Measurements from ENCODE around the gene FFAR1. TPM values are rescaled to one million over a fixed set of nuclear protein-coding genes. Genes with fewer than 3 reads are reported as not detected.

Gene FFAR1
- total RNA-seq, result not detected

GRCh38 chr19:35347171-35347929, at the start of gene FFAR1:
TSS of gene FFAR1 (plus strand) at chr19:35347902. CDS start at chr19:35351552, 3,650 bp downstream.
- no peaks in the 10 kb centered on the region for H3K36me3 Mint-ChIP-seq
- peak; percentile 54 for DNase-seq
- peak; percentile 50 for ATAC-seq
- peak within 1 kb of the TSS; percentile 50 for H3K27ac Mint-ChIP-seq
- H3K4me3 Mint-ChIP-seq, result no peak within 1 kb of the TSS
- peaks cover 54% of the 10 kb centered on the region for H3K27me3 Mint-ChIP-seq
- CTCF ChIA-PET, result interaction anchor here (1.1 to 1.8 kb wide), 5 partner anchors 9 to 148 kb away, joined by 3 to 8 read pairs (median 6); no protein-coding TSS in a partner anchor
- no peaks in the 10 kb centered on the region for H3K9me3 Mint-ChIP-seq (ENCODE audit: low read depth)
- peaks cover 27% of the 10 kb centered on the region for H3K4me1 Mint-ChIP-seq

DNA sequence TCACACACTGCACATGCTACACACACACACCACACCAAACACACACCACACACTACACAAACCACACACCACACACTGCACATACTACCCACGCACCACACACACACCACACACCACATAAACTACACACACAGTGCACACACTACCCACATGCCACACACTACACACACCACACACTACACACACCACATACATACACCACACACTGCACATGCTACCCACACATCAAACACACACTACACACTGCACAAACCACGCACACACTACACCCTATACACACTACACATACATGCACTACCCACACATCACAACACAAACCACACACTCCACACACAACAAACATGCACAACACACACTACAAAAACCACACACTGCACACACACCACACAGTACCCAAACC, 49.8 kb upstream of the FFAR1 start:
- peaks cover 8% of the 10 kb centered on the region for H3K4me1 Mint-ChIP-seq
- peaks cover 2% of the 10 kb centered on the region for H3K27me3 Mint-ChIP-seq
- ATAC-seq, result no peak
- H3K36me3 Mint-ChIP-seq, result no peaks in the 10 kb centered on the region
- CTCF ChIA-PET, result no interaction called here
- H3K4me3 Mint-ChIP-seq, result no peak overlapping the region
- H3K27ac Mint-ChIP-seq, result no peak overlapping the region
- DNase-seq, result no peak
- H3K9me3 Mint-ChIP-seq (ENCODE audit: low read depth), result no peaks in the 10 kb centered on the region

DNA sequence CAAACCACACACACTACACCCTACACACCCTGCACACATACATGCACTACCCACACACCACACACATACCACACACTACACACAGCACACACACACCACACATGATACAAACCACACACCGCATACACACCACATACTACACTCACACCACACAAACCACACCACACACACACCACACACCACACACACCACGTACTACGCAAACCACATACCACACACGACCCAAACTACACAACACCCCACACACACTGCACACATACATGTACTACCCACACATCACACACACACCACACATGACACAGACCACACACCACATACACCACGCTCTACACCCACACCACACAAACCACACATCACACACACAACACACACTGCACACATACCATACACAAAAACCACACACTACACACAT, 49.1 kb upstream of the FFAR1 start:
- H3K27ac Mint-ChIP-seq, result no peak overlapping the region
- H3K27me3 Mint-ChIP-seq, result peaks cover 2% of the 10 kb centered on the region
- no peaks in the 10 kb centered on the region for H3K9me3 Mint-ChIP-seq (ENCODE audit: low read depth)
- CTCF ChIA-PET, result no interaction called here
- no peak for ATAC-seq
- H3K4me3 Mint-ChIP-seq, result no peak overlapping the region
- DNase-seq, result no peak
- no peaks in the 10 kb centered on the region for H3K36me3 Mint-ChIP-seq
- peaks cover 8% of the 10 kb centered on the region for H3K4me1 Mint-ChIP-seq

DNA sequence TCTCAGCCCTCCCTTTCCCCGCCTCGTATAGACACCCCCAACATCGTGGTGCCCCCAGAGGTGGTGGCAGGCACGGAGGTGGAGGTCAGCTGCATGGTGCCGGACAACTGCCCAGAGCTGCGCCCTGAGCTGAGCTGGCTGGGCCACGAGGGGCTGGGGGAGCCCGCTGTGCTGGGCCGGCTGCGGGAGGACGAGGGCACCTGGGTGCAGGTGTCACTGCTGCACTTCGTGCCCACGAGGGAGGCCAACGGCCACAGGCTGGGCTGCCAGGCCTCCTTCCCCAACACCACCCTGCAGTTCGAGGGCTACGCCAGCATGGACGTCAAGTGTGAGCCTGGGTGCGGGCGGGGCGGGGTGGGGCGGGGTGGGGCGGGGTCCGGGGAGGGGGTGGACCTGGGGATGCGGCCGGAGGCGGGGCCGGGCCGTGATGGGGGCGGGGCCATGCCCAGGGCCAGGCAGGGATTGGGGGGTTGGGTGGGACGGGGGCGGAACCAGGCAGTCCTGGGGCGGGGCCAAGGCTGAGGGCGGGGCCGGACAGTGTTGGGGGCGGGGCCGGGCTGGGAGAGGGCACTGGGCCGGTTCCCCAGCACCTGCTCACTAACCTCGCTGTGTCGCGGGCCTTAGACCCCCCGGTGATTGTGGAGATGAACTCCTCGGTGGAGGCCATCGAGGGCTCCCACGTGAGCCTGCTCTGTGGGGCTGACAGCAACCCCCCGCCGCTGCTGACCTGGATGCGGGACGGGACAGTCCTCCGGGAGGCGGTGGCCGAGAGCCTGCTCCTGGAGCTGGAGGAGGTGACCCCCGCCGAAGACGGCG, 48.0 kb upstream of the FFAR1 start:
- Mint-ChIP-seq H3K36me3 (no peaks in the 10 kb centered on the region), H3K4me3 (no peak overlapping the region), H3K27ac (no peak overlapping the region), H3K9me3 (ENCODE audit: low read depth) (no peaks in the 10 kb centered on the region), H3K27me3 (peaks cover 2% of the 10 kb centered on the region), H3K4me1 (peaks cover 8% of the 10 kb centered on the region)
- ATAC-seq (no peak), DNase-seq (no peak)
- CTCF ChIA-PET, result no interaction called here

DNA sequence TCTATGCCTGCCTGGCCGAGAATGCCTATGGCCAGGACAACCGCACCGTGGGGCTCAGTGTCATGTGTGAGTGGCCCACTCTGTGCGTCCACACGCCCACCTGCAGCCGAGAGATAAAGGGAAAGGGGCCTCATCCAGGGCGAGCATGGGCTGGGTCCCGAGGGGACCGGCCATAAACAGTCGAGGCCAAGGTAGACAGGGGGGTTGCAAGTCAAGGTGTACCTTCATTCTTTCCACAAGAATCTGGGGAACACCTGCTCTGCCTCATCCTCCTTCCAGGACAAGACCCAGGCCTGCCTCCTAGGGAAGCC, 47.4 kb upstream of the FFAR1 start:
- Mint-ChIP-seq H3K27me3 (peaks cover 2% of the 10 kb centered on the region), H3K9me3 (ENCODE audit: low read depth) (no peaks in the 10 kb centered on the region), H3K27ac (no peak overlapping the region), H3K4me1 (peaks cover 8% of the 10 kb centered on the region), H3K36me3 (no peaks in the 10 kb centered on the region), H3K4me3 (no peak overlapping the region)
- ATAC-seq, result no peak
- DNase-seq, result no peak
- CTCF ChIA-PET, result no interaction called here

DNA sequence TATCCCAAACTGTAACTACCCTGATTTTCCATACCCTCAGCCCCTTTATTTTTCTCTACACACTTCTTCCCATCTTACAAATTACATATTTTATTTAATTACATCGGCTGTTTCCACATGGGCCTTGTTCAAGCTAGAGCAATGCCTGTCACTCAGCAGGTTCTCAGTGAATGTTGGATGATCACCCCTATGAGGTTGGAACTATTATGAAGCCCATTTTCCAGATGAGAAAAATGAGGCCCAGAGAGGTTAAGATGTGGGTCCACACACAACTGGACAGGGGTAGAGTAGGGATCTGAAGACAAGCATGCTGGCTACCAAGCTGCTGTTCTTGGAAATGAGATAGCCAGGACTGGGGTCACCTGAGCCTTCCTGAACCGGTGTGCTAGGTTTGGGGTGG, 45.7 kb upstream of the FFAR1 start:
- Mint-ChIP-seq H3K9me3 (ENCODE audit: low read depth) (no peaks in the 10 kb centered on the region), H3K27me3 (peaks cover 2% of the 10 kb centered on the region), H3K27ac (no peak overlapping the region), H3K4me3 (no peak overlapping the region), H3K36me3 (no peaks in the 10 kb centered on the region), H3K4me1 (no peaks in the 10 kb centered on the region)
- ATAC-seq (no peak), DNase-seq (no peak)
- CTCF ChIA-PET, result interaction anchor here (1.8 kb wide), 1 partner anchor 193 kb away, joined by 4 read pairs; no protein-coding TSS in a partner anchor

- Mint-ChIP-seq H3K36me3 (no peaks in the 10 kb centered on the region), H3K27me3 (peaks cover 2% of the 10 kb centered on the region), H3K4me1 (no peaks in the 10 kb centered on the region), H3K9me3 (ENCODE audit: low read depth) (no peaks in the 10 kb centered on the region), H3K27ac (no peak overlapping the region), H3K4me3 (no peak overlapping the region)
- DNase-seq (no peak), ATAC-seq (no peak)
- CTCF ChIA-PET, result interaction anchor here (1.8 kb wide), 1 partner anchor 193 kb away, joined by 4 read pairs; no protein-coding TSS in a partner anchor
Measured at GRCh38 chr19:35302446-35302845, 45.3 kb upstream of the FFAR1 start.

DNA sequence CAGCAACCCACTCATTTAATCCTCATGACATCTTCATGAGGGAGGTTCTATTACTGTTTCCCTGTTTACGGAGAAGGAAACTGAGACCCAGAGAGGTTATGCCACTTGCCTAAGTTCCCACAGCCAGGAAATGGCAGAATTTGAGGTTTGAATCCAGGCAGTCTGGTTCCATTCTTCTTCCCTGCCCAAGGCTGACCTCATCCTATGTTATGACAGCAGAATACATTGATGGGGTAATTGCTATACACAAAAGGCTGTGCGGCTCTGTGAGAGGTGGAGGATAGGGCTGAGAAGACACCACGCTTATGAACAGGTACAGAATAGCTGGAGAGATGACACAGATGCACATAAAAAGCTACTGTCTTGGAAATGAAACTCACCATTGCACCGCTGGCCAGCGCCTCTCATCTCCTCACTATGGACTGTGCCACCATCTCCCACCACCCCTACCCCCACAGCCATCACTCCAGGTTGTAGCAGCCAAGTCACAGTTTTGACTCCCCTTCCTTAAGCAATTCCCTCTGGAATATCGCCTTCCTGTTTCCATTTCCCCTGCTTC, 44.3 kb upstream of the FFAR1 start:
- Mint-ChIP-seq H3K36me3 (no peaks in the 10 kb centered on the region), H3K4me3 (no peak overlapping the region), H3K27ac (no peak overlapping the region), H3K9me3 (ENCODE audit: low read depth) (no peaks in the 10 kb centered on the region), H3K4me1 (no peaks in the 10 kb centered on the region), H3K27me3 (peaks cover 7% of the 10 kb centered on the region)
- no peak for ATAC-seq
- no peak for DNase-seq
- CTCF ChIA-PET, result interaction anchor here (1.2 kb wide), 1 partner anchor 259 kb away, joined by 3 read pairs; no protein-coding TSS in a partner anchor

GRCh38 chr19:35304036-35304435, 43.7 kb upstream of the FFAR1 start:
- Mint-ChIP-seq H3K4me3 (no peak overlapping the region), H3K36me3 (no peaks in the 10 kb centered on the region), H3K4me1 (no peaks in the 10 kb centered on the region), H3K27me3 (peaks cover 11% of the 10 kb centered on the region), H3K27ac (no peak overlapping the region), H3K9me3 (ENCODE audit: low read depth) (no peaks in the 10 kb centered on the region)
- no peak for ATAC-seq
- DNase-seq, result no peak
- CTCF ChIA-PET, result interaction anchor here (1.2 kb wide), 1 partner anchor 260 kb away, joined by 3 read pairs; no protein-coding TSS in a partner anchor

- ATAC-seq, result no peak
- H3K27ac Mint-ChIP-seq, result no peak overlapping the region
- CTCF ChIA-PET, result no interaction called here
- DNase-seq, result no peak
- no peaks in the 10 kb centered on the region for H3K36me3 Mint-ChIP-seq
- H3K9me3 Mint-ChIP-seq (ENCODE audit: low read depth), result no peaks in the 10 kb centered on the region
- H3K4me3 Mint-ChIP-seq, result no peak overlapping the region
- peaks cover 11% of the 10 kb centered on the region for H3K27me3 Mint-ChIP-seq
- no peaks in the 10 kb centered on the region for H3K4me1 Mint-ChIP-seq
Measured at GRCh38 chr19:35305181-35305580, 42.5 kb upstream of the FFAR1 start.

DNA sequence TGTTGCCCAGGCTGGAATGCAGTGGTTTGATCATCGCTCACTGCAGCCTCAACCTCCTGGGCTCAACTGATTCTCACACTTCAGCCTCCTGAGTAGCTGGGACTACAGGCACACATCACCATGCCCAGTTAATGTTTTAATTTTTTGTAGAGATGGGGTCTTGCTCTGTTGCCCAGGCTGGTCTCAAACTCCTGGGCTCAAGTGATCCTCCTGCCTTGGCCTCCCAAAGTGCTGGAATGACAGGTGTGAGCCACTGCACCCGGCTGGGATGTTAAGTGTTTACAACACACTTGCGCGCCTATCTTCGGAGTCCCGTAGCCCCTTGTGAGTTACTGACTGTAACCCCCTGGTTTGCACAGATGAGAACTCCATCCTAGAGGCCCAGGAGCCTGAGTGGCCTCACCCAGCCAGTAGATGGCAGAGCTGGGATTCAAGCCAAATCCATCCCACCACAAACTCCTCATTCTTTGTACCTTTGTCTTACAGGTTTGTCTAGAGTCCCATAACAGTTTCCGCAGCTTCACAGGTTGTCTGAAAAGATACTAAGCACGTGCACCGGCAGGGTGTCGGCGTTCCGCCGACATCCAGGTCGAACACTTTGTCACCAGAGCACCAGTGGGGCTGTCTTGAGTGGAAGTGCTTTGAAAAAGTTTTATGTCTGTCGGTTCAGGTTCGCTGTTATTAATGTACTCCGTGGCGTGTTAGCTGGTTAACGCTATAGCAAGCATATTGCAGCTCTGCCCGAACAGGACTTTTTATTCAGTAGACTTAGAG, 41.0 kb upstream of the FFAR1 start:
- Mint-ChIP-seq H3K27ac (no peak overlapping the region), H3K36me3 (no peaks in the 10 kb centered on the region), H3K4me3 (no peak overlapping the region), H3K4me1 (no peaks in the 10 kb centered on the region), H3K27me3 (peaks cover 11% of the 10 kb centered on the region), H3K9me3 (ENCODE audit: low read depth) (no peaks in the 10 kb centered on the region)
- CTCF ChIA-PET, result interaction anchor here (1.6 kb wide), 1 partner anchor 47 kb away, joined by 3 read pairs; no protein-coding TSS in a partner anchor
- DNase-seq (no peak), ATAC-seq (no peak)

GRCh38 chr19:35307931-35308330, 39.8 kb upstream of the FFAR1 start:
- no peaks in the 10 kb centered on the region for H3K36me3 Mint-ChIP-seq
- no peaks in the 10 kb centered on the region for H3K9me3 Mint-ChIP-seq (ENCODE audit: low read depth)
- no peak overlapping the region for H3K4me3 Mint-ChIP-seq
- DNase-seq (no peak), ATAC-seq (no peak)
- CTCF ChIA-PET, result interaction anchor here (1.6 kb wide), 1 partner anchor 46 kb away, joined by 3 read pairs; no protein-coding TSS in a partner anchor
- H3K27ac Mint-ChIP-seq, result no peak overlapping the region
- no peaks in the 10 kb centered on the region for H3K4me1 Mint-ChIP-seq
- H3K27me3 Mint-ChIP-seq, result peaks cover 9% of the 10 kb centered on the region

GRCh38 chr19:35308910-35309309, 38.8 kb upstream of the FFAR1 start:
- no peaks in the 10 kb centered on the region for H3K9me3 Mint-ChIP-seq (ENCODE audit: low read depth)
- H3K27me3 Mint-ChIP-seq, result peaks cover 9% of the 10 kb centered on the region
- no peak overlapping the region for H3K27ac Mint-ChIP-seq
- CTCF ChIA-PET, result no interaction called here
- DNase-seq (no peak), ATAC-seq (no peak)
- no peaks in the 10 kb centered on the region for H3K4me1 Mint-ChIP-seq
- H3K4me3 Mint-ChIP-seq, result no peak overlapping the region
- no peaks in the 10 kb centered on the region for H3K36me3 Mint-ChIP-seq

Measured in activated CD8-positive, alpha-beta memory T cell treated with anti-CD3 and anti-CD28 coated beads, Interleukin-2, amount 10 ng/mL, durations not matched to agents 7 days and 5 days (primary cell).